Prostate gland (tissue), 2 donors: ENCODE measurements around the gene SARNP. TPM values are rescaled to one million over a fixed set of nuclear protein-coding genes. Genes with fewer than 3 reads are reported as not detected.
A peak's percentile ranks its signal among the peaks of the same experiment; 100 is the strongest.
"Not testable (repeated sequence)": the region's sequence is repeated elsewhere in the genome, so short reads cannot be mapped to it uniquely, and the experiment has no call there.

ENCODE experiments used
- DNase-seq: peaks from one replicate; pipeline ENCODE4 v3.0.0-alpha.2; 2019; ENCODE audit warnings: low spot score
- H3K27ac ChIP-seq, 2 donors: fragments of 200-600 bp; sonication (generic); 2 replicates each; pipeline ENCODE4 v1.5.1; 2017 to 2019
- H3K27me3 ChIP-seq: fragments of 200-600 bp; sonication (generic); replicated peaks from 2 replicates; pipeline ENCODE4 v1.5.1; 2019; ENCODE audit not compliant: insufficient read depth
- H3K36me3 ChIP-seq, 2 donors: fragments of 200-600 bp; sonication (generic); 1 replicate in 1 of 2; 2 replicates in 1 of 2; pipeline versions ENCODE4 v1.5.1 to v1.8.1; 2017 to 2019
- H3K4me1 ChIP-seq: fragments of 200-600 bp; sonication (generic); replicated peaks from 2 replicates; pipeline ENCODE4 v1.5.1; 2019
- H3K4me3 ChIP-seq, 2 donors: fragments of 200-600 bp; sonication (generic); 2 replicates each; pipeline ENCODE4 v1.5.1; 2017 to 2019
- H3K9me3 ChIP-seq: fragments of 200-600 bp; sonication (generic); 2 replicates; pipeline ENCODE4 v1.5.1; 2017
- CTCF ChIP-seq, 4 experiments: fragments of 200-600 bp in 2 of 4; fragments of 450-650 bp in 2 of 4; sonication (generic) in 2 of 4; IDR thresholded peaks; 1 replicate in 3 of 4; 2 replicates in 1 of 4; pipeline ENCODE4 v1.5.1; 2016 to 2019; ENCODE audit warnings: antibody characterized with exemption in 4 of 4, mild to moderate bottlenecking in 2 of 4, moderate library complexity in 2 of 4
- POLR2A ChIP-seq: fragments of 450-650 bp; IDR thresholded peaks from one replicate; pipeline ENCODE4 v1.6.1; 2016; ENCODE audit warnings: antibody characterized with exemption, mild to moderate bottlenecking
- POLR2AphosphoS5 ChIP-seq: sonication (generic); formaldehyde crosslinking; IDR thresholded peaks from one replicate; pipeline ENCODE4 v1.6.1; 2017; ENCODE audit warnings: antibody characterized with exemption
- WGBS: methylation state at CpG from one replicate; pipeline ENCODE4 v1.1.5; 2018; 5-methylcytosine and 5-hydroxymethylcytosine counted together
- intact Hi-C: fragments of 100-400 bp; cut with DNase I; formaldehyde crosslinking; loops from one replicate; pipeline ENCODE4 v1.14.2; 2022
- total RNA-seq, 2 donors: library from RNA; depleted of rRNA; stranded (reverse); fragments of >200 nt; gene quantifications; one replicate each; pipeline ENCODE4 v1.1.0, GENCODE V29; 2016

The SARNP gene
- 10 to 100 TPM; 65.9 to 75.9 TPM for total RNA-seq

DNA sequence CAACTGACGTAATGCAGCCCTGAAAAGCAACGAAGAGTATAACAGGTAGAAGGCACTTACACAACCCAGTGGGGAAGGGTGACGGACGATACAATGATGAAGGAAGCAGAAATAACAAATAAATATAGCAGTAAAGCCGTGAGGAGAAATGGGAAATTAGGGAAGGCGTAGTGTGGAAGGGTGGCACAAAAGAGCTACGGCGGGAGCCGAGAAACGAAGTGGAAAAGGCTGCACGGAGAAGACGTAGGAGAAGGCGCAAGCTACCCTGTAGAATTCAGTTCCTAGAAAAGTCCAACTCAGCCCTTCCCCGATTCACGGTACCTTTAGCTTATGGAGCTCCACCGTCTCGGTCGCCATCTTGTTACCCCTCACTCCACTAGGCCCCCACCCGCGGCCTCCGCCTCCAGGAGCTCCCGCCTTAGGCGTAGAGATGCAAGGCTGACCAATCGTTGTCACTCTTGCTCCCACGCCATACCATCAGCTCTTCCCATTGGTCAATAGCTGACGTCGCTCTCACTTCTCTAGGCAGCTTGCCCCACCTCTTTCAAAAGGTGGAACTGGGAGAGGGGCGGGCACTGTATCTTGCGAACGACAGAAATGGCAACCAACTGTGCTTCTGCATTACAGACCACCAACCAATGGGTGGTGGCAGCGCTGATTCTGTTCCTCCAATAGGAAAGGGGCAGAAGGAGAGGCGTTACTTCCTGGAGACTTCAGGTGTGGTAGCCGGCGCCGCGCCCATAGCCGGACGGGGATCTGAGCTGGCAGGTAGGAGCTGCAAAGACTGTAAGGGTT, at the start of gene SARNP, which contains the start of gene ORMDL2:
SARNP (minus strand) TSS at position 380 of the 795 bp plus-strand sequence; CDS start at position 357, 23 bp downstream.
ORMDL2 (plus strand) TSS at position 697 of the 795 bp plus-strand sequence. CDS start 959 bp downstream, outside the sequence.
- H3K9me3 ChIP-seq = no peaks in the 10 kb centered on the region
- under 1% methylated on average over 38 of the region's 38 CpGs for WGBS
- peak; percentile 100 for DNase-seq
- H3K4me1 ChIP-seq = peaks cover 5% of the 10 kb centered on the region
- intact Hi-C loops = loop anchor here (5.0 kb wide), 2 partner anchors 110 to 225 kb away; partner anchors contain the start of genes PYM1 and RPS26
- H3K36me3 ChIP-seq = peaks cover 0 to 15% of the 10 kb centered on the region in 2 donors
- H3K4me3 ChIP-seq = peak within 1 kb of the TSS; percentile 67 to 86
- no peaks in the 10 kb centered on the region for H3K27me3 ChIP-seq
- TF ChIP-seq CTCF (IDR thresholded peaks at IDR 0.05) (no peak), POLR2A (peak; percentile 91), POLR2AphosphoS5 (peak; percentile 97)
- peak within 1 kb of the TSS; percentile 86 to 92 for H3K27ac ChIP-seq

DNA sequence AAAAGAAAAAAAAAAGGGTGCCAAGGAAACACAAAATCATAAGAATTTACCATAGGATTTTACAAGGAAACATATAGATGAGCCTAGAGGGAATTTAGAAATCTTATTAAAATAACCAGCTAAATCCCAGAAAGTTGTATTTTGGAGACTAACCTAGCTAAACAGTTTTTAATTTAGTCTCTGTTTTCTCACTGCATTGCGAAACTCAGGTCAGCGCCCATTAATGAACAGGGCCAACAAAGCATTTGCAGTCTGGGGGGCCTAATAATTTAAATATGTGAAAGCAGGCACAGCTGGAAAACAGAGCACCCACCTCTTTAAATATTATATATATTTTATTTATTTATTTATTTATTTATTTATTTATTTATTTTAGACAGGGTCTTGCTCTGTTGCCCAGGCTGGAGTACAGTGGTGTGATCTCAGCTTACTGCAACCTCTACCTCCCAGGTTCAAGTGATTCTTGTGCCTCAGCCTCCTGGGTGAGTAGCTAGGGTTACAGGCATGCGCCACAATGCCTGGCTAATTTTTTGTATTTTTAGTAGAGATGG, 49.0 kb upstream of the SARNP start:
- H3K27me3 ChIP-seq, H3K4me3 ChIP-seq, H3K36me3 ChIP-seq, DNase-seq, H3K9me3 ChIP-seq, intact Hi-C loops, H3K4me1 ChIP-seq, H3K27ac ChIP-seq: not testable (repeated sequence)
- WGBS = 96% methylated on average over 3 of the region's 3 CpGs

DNA sequence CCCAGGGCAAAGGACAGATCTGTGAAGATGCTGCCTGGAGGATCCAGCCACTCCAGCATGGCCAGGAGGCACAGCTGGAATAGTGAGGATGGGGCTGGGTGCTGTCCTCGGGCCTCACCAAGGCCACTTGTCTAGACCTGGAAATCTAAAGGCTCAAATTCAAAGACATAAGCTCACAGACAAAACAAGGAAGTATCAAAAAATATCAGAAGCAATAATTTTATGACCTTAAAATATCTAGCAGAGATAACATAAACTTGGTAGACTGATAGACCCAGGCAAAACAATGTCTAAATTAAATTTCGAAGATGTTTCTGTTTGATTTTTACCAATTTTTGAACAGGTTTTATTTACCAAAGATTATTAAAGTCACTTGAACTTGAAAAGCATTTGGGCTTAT, 47.8 kb upstream of the SARNP start:
- no peak overlapping the region for H3K27ac ChIP-seq
- TF ChIP-seq POLR2A (no peak), CTCF (IDR thresholded peaks at IDR 0.05) (no peak), POLR2AphosphoS5 (no peak)
- intact Hi-C loops = no loop called here
- H3K4me3 ChIP-seq = no peak overlapping the region
- 99% methylated on average over 2 of the region's 2 CpGs for WGBS
- no peaks in the 10 kb centered on the region for H3K9me3 ChIP-seq
- DNase-seq = no peak
- no peaks in the 10 kb centered on the region for H3K4me1 ChIP-seq
- H3K36me3 ChIP-seq = no peaks in the 10 kb centered on the region
- no peaks in the 10 kb centered on the region for H3K27me3 ChIP-seq

GRCh38 chr12:55862931-55863330, 45.4 kb upstream of the SARNP start:
- H3K36me3 ChIP-seq, H3K27ac ChIP-seq, H3K4me3 ChIP-seq, intact Hi-C loops, H3K27me3 ChIP-seq, DNase-seq, H3K4me1 ChIP-seq, H3K9me3 ChIP-seq: not testable (repeated sequence)
- 93% methylated on average over 13 of the region's 13 CpGs for WGBS

GRCh38 chr12:55862286-55862685, 44.8 kb upstream of the SARNP start:
- intact Hi-C loops = no loop called here
- TF ChIP-seq CTCF (IDR thresholded peaks at IDR 0.05) = no peak
- no peak for TF ChIP-seq POLR2AphosphoS5
- TF ChIP-seq POLR2A = no peak
- H3K4me3 ChIP-seq = no peak overlapping the region
- H3K27ac ChIP-seq = no peak overlapping the region
- no peaks in the 10 kb centered on the region for H3K36me3 ChIP-seq
- no peaks in the 10 kb centered on the region for H3K27me3 ChIP-seq
- DNase-seq = no peak
- H3K9me3 ChIP-seq = no peaks in the 10 kb centered on the region
- H3K4me1 ChIP-seq = no peaks in the 10 kb centered on the region
